ENCODE results near the gene CACNA2D4. TPM values are rescaled to one million over a fixed set of nuclear protein-coding genes. Genes with fewer than 3 reads are reported as not detected.

The CACNA2D4 gene
- total RNA-seq, 4 donors from 2014 or later = 3.3 to 29.1 (median 11.5) TPM

DNA sequence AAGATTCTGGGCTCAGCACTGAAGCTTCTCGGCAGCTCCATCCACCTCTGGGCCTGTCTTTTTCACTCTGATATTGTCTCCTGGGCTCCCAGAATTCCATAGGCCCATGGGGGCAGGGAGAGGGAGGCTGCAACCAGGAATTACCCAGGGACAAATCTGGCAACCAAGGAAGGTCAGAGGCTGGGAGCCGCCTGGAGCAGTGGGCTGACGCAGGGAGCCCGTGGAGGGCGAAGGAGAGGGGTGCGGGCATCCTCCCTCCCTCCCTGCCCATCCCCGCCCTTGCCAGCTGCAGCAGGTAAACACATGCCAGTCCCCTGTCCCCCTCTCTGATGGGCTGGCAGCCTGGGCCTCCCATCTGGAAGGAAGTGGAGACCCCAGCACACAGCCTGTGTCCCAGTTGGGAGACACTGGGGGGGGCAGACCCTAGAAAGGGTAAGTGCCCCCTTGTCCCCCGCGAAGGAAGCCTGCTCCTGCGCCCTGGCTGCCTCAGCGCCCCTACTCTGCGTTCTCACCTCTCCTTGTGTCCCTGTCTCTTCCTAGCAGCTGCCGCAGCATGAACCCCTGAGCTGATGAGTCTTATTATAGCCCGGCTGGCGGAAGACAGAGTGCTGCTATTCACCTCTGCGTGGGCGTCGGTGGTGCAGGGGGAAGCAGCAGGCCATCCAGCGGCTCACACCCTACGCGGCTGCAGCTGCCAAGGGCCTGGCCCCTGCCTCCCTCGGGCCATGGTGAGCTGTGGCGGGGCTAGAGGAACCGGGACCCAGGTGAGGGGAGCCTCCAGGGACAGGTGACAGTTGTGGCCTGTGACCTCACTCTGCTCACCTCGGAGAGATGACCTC lies 91.4 kb downstream of the CACNA2D4 start:
- no peak for TF ChIP-seq CTCF (IDR thresholded peaks at IDR 0.05; ENCODE audit: low read depth)

- TF ChIP-seq CTCF (IDR thresholded peaks at IDR 0.05; ENCODE audit: low read depth) = no peak
These were observed 92.1 kb downstream of the CACNA2D4 start for GRCh38 chr12:1826401-1826800.

GRCh38 chr12:1825382-1826102 lies 92.9 kb downstream of the CACNA2D4 start:
- TF ChIP-seq CTCF (IDR thresholded peaks at IDR 0.05; ENCODE audit: low read depth) = no peak

DNA sequence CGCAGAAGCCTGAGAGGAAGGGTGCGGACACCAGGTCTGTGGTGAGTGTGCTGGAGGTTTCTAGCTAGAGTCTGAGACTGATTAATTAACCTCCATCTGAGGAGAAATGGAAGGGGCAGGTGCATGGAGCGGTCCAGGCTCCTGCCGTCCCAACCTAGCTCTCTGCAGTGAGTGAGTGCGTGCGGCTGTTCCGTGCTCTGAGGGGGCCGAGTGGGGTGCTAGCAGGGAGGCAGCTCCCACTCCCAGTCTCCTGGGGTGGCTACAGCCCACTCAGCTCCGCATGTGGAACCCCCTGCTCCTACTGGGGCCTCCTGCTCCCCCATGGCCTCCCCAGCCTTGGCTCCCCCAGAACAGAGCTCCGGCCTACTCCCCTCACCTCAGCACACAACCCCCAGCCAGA lies 95.2 kb downstream of the CACNA2D4 start:
- no peak for TF ChIP-seq CTCF (IDR thresholded peaks at IDR 0.05; ENCODE audit: low read depth)

DNA sequence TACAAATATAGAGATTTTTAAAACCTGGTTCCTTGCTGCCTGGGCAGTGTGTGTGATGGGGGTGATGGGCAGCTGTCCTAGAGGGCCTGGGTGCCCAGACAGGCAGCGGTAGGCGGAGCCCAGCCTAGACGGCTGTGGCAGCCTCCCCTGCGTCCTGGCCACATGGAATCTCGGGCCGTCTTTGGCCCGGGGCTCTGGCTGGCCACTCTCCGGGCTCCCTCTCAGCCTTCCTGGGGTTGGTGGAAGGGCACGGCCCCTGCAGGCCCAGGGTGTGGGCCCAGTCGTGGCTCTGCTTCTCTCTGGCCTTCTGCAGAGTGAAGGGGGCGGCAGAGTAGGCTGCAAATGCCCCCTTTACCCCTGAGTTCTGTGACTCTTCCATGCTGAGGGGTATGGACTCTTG lies 95.8 kb downstream of the CACNA2D4 start:
- no peak for TF ChIP-seq CTCF (IDR thresholded peaks at IDR 0.05; ENCODE audit: low read depth)

- no peak for TF ChIP-seq CTCF (IDR thresholded peaks at IDR 0.05; ENCODE audit: low read depth)
These were observed 96.6 kb downstream of the CACNA2D4 start for GRCh38 chr12:1821805-1822204.

DNA sequence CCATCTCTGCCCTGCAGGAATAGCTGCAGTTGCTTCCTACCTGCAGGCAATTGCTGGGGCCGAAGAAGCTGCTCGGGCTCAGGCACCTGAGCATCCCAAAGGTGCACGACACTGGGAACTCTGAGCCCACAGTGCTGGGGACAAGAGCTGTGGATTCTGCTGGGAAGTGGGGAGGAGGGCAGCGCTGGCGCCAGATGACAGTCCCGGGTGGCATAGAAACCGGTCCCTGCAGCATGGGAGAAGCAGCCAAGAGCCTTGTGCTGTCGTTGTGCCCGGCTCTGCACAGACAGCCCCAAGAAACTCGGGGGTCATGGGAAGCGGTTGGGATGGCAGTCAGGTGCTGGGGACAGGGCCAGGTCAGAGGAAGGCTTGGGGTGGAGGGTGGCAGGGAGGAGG lies 97.6 kb downstream of the CACNA2D4 start:
- no peak for TF ChIP-seq CTCF (IDR thresholded peaks at IDR 0.05; ENCODE audit: low read depth)
